GM12801 (cell line): ENCODE data around the gene PNISR.

Experiments
- TF ChIP-seq, protein P1 (sequence below): IDR thresholded peaks from one replicate; pipeline ENCODE4 v1.5.1; 2011; ENCODE audit warnings: control low read depth; ENCODE audit not compliant: insufficient read length; ENCODE audit errors: extremely low read depth

Gene PNISR

DNA sequence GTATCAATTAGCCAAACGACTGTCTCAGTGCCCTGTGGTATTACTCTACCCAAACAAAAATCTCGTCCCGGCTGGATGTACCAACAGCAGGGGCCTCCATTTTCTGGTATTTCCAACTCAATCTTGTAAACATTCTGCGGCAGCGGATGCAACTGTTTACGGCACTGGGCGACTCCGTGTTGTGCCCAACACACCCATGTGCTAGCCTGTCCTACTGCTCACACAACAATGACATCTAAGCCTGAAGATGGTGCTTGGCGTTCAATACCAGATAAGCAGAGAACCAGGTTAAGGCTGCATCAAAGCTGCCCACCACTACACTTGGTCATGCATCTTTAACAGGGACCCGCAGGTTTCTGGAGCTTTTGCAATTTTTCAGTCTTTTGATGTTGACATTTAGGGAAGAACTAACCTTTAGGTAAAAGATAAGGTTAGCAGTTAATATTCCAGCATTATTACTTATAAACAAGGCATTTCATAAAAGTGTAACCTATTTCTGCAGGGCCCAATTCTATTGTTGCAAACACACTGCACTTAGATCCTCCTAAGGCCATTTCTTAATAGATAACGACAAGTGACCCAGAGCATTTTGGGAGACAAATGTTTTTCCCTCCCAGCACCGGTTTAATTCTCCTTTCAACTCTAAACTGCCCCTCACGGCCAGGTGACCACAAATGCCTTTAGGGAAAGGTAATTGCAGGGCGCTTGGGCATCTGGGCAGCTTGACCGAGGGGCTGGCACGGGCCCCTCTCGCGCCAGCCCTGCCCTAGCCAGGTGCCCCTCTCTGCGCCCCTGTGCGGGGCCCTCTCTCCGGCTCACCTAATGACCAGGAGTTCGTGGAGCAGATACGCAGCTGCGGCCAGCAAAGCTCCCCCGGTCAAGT is 76.6 kb downstream of the PNISR start:
- TF ChIP-seq, protein P1, sequence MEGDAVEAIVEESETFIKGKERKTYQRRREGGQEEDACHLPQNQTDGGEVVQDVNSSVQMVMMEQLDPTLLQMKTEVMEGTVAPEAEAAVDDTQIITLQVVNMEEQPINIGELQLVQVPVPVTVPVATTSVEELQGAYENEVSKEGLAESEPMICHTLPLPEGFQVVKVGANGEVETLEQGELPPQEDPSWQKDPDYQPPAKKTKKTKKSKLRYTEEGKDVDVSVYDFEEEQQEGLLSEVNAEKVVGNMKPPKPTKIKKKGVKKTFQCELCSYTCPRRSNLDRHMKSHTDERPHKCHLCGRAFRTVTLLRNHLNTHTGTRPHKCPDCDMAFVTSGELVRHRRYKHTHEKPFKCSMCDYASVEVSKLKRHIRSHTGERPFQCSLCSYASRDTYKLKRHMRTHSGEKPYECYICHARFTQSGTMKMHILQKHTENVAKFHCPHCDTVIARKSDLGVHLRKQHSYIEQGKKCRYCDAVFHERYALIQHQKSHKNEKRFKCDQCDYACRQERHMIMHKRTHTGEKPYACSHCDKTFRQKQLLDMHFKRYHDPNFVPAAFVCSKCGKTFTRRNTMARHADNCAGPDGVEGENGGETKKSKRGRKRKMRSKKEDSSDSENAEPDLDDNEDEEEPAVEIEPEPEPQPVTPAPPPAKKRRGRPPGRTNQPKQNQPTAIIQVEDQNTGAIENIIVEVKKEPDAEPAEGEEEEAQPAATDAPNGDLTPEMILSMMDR: no peak
